CD4-positive, alpha-beta T cell (primary cell): Measurements from ENCODE around the gene FEN1. TPM values are rescaled to one million over a fixed set of nuclear protein-coding genes. Genes with fewer than 3 reads are reported as not detected.

ENCODE experiments used
- ATAC-seq: fragments of 200-7000 bp; cut with Tn5 transposase; one replicate; pipeline ENCODE4 v1.10.0; 2022; ENCODE audit warnings: mild to moderate bottlenecking; ENCODE audit not compliant: poor library complexity
- CTCF ChIA-PET: fragments of 350-600 bp; sonication (Branson Sonifier 250); formaldehyde crosslinking; loops from one replicate; lab custom pipeline; 2021; ENCODE audit warnings: antibody characterized with exemption, inconsistent platforms; lab: Charles Lee
- POLR2A ChIA-PET: fragments of 350-600 bp; sonication (Branson Sonifier 250); formaldehyde crosslinking; loops from one replicate; lab custom pipeline; 2021; ENCODE audit warnings: antibody characterized with exemption, inconsistent platforms; lab: Charles Lee
- DNase-seq, 14 experiments: peaks; one replicate each; pipeline ENCODE4 v3.0.0-alpha.2; 2013 to 2020; ENCODE audit warnings: mixed read lengths in 2 of 14
- H3K27ac ChIP-seq, 2 donors: one replicate each; pipeline versions ENCODE4 v1.5.1 to v1.7.0; 2013; ENCODE audit warnings: low read length in 2 of 2, low read depth in 1 of 2, mild to moderate bottlenecking in 1 of 2
- H3K27me3 ChIP-seq, 2 experiments: 1 replicate in 1 of 2; 2 replicates in 1 of 2; pipeline versions ENCODE4 v1.6.1 to v1.7.0; 2013; ENCODE audit warnings: low read length in 2 of 2, control low read depth in 1 of 2, mild to moderate bottlenecking in 1 of 2, moderate library complexity in 1 of 2; ENCODE audit not compliant: insufficient read depth in 2 of 2, control insufficient read depth in 1 of 2
- H3K36me3 ChIP-seq: one replicate; pipeline ENCODE4 v1.6.1; 2013; ENCODE audit warnings: low read length, control low read depth; ENCODE audit not compliant: insufficient read depth
- H3K4me1 ChIP-seq: one replicate; pipeline ENCODE4 v1.6.1; 2013; ENCODE audit warnings: low read length, control low read depth; ENCODE audit not compliant: insufficient read depth
- H3K4me3 ChIP-seq: one replicate; pipeline ENCODE4 v1.5.1; 2013; ENCODE audit warnings: mild to moderate bottlenecking, low read length, moderate library complexity
- H3K9me3 ChIP-seq, 2 experiments: 1 replicate in 1 of 2; 2 replicates in 1 of 2; pipeline versions ENCODE4 v1.6.1 to v1.7.0; 2013; ENCODE audit warnings: low read length in 2 of 2, mild to moderate bottlenecking in 2 of 2, control low read depth in 1 of 2, moderate library complexity in 1 of 2; ENCODE audit not compliant: control insufficient read depth in 1 of 2, insufficient read depth in 1 of 2
- H3K27ac Mint-ChIP-seq: one replicate; pipeline ENCODE4 v1.8.0; 2020; ENCODE audit warnings: mixed read lengths
- H3K27me3 Mint-ChIP-seq: one replicate; pipeline ENCODE4 v1.8.0; 2021; ENCODE audit warnings: mixed read lengths
- H3K36me3 Mint-ChIP-seq: one replicate; pipeline ENCODE4 v1.8.0; 2021; ENCODE audit warnings: low read depth, mixed read lengths
- H3K4me1 Mint-ChIP-seq: one replicate; pipeline ENCODE4 v1.8.0; 2021; ENCODE audit warnings: low read depth, mixed read lengths
- H3K4me3 Mint-ChIP-seq: one replicate; pipeline ENCODE4 v1.8.0; 2020; ENCODE audit warnings: mild to moderate bottlenecking, mixed read lengths
- H3K9me3 Mint-ChIP-seq: one replicate; pipeline ENCODE4 v1.8.0; 2020; ENCODE audit warnings: mixed read lengths
- CTCF ChIP-seq: fragments of 200-600 bp; IDR thresholded peaks from one replicate; pipeline ENCODE4 v1.8.0; 2022; ENCODE audit warnings: antibody characterized with exemption, mild to moderate bottlenecking
- intact Hi-C, 2 experiments: fragments of 100-400 bp; cut with DNase I in 1 of 2; cut with micrococcal nuclease in 1 of 2; formaldehyde crosslinking; loops; one replicate each; pipeline versions ENCODE4 v1.15.1 to v1.9.0; 2023 to 2025; cut with DNase I, micrococcal nuclease
- total RNA-seq, 174 experiments: library from RNA in 2 of 174; stranded (reverse) in 2 of 174; gene quantifications; one replicate each; pipeline ENCODE4 v1.2.3 and lab custom pipeline; 2021 to 2026

Gene FEN1
- total RNA-seq, 2 experiments from 2014 or later = 7.5 to 9.1 TPM

GRCh38 chr11:61747192-61747966, 45.3 kb upstream of the FEN1 start:
- ATAC-seq = no peak
- H3K27me3 Mint-ChIP-seq = peaks cover 28% of the 10 kb centered on the region
- H3K4me1 ChIP-seq = peaks cover 10% of the 10 kb centered on the region
- ChIA-PET POLR2A (no interaction called here), CTCF (interaction anchor here (1.0 kb wide), 1 partner anchor 41 kb away, joined by 3 read pairs; no protein-coding TSS in a partner anchor)
- no peak overlapping the region for H3K27ac ChIP-seq
- no peak overlapping the region for H3K4me3 Mint-ChIP-seq
- H3K36me3 Mint-ChIP-seq = no peaks in the 10 kb centered on the region
- intact Hi-C loops = no loop called here
- peaks cover 20 to 24% of the 10 kb centered on the region in 2 experiments for H3K27me3 ChIP-seq
- no peaks in the 10 kb centered on the region for H3K36me3 ChIP-seq
- H3K9me3 Mint-ChIP-seq = no peaks in the 10 kb centered on the region
- no peak overlapping the region for H3K27ac Mint-ChIP-seq
- H3K4me1 Mint-ChIP-seq = no peaks in the 10 kb centered on the region
- TF ChIP-seq CTCF = peak; percentile 57
- H3K4me3 ChIP-seq = no peak overlapping the region
- peak in 12 of 14 experiments; percentile 4 to 61 (median 22) for DNase-seq
- H3K9me3 ChIP-seq = peaks cover 0 to 6% of the 10 kb centered on the region in 2 experiments

GRCh38 chr11:61747967-61748285, 44.8 kb upstream of the FEN1 start:
- intact Hi-C loops = no loop called here
- POLR2A ChIA-PET = no interaction called here

GRCh38 chr11:61749591-61750217, 43.0 kb upstream of the FEN1 start:
- no peak for TF ChIP-seq CTCF
- H3K36me3 Mint-ChIP-seq = no peaks in the 10 kb centered on the region
- intact Hi-C loops = no loop called here
- ATAC-seq (no peak), DNase-seq (no peak)
- peaks cover 10% of the 10 kb centered on the region for H3K4me1 Mint-ChIP-seq
- CTCF ChIA-PET = no interaction called here
- Histone ChIP-seq H3K27ac (no peak overlapping the region), H3K27me3 (peaks cover 20 to 24% of the 10 kb centered on the region in 2 experiments), H3K4me1 (peaks cover 17% of the 10 kb centered on the region), H3K36me3 (no peaks in the 10 kb centered on the region), H3K9me3 (peaks cover 0 to 9% of the 10 kb centered on the region in 2 experiments), H3K4me3 (no peak overlapping the region)
- H3K27me3 Mint-ChIP-seq = peaks cover 41% of the 10 kb centered on the region
- POLR2A ChIA-PET = no interaction called here
- no peak overlapping the region for H3K27ac Mint-ChIP-seq
- no peaks in the 10 kb centered on the region for H3K9me3 Mint-ChIP-seq
- H3K4me3 Mint-ChIP-seq = no peak overlapping the region

More at GRCh38 chr11:61747967-61748285, 44.8 kb upstream of the FEN1 start:
- Mint-ChIP-seq H3K9me3 (no peaks in the 10 kb centered on the region), H3K4me1 (peaks cover under 1% of the 10 kb centered on the region), H3K36me3 (no peaks in the 10 kb centered on the region), H3K27ac (no peak overlapping the region), H3K27me3 (peaks cover 29% of the 10 kb centered on the region), H3K4me3 (no peak overlapping the region)
- peaks cover 20 to 24% of the 10 kb centered on the region in 2 experiments for H3K27me3 ChIP-seq
- no peak overlapping the region for H3K4me3 ChIP-seq
- no peak overlapping the region for H3K27ac ChIP-seq
- H3K4me1 ChIP-seq = peaks cover 15% of the 10 kb centered on the region
- CTCF ChIA-PET = interaction anchor here (1.0 kb wide), 1 partner anchor 40 kb away, joined by 3 read pairs; no protein-coding TSS in a partner anchor
- DNase-seq (no peak), ATAC-seq (no peak)
- H3K36me3 ChIP-seq = no peaks in the 10 kb centered on the region
- peaks cover 0 to 9% of the 10 kb centered on the region in 2 experiments for H3K9me3 ChIP-seq
- no peak for TF ChIP-seq CTCF
